Skin epidermis (tissue), 12 donors: ENCODE results near the gene CTH.
"Not testable (repeated sequence)": the region's sequence is repeated elsewhere in the genome, so short reads cannot be mapped to it uniquely, and the experiment has no call there.

Source experiments
- H3K27ac ChIP-seq, 21 experiments: fragments of 200-600 bp; sonication (generic) in 11 of 21; one replicate each; pipeline ENCODE4 v1.5.0; 2020; ENCODE audit warnings: mild to moderate bottlenecking in 3 of 21, inconsistent platforms in 2 of 21, moderate library complexity in 2 of 21
- H3K4me3 ChIP-seq, 7 experiments: fragments of 200-600 bp; sonication (generic) in 2 of 7; one replicate each; pipeline ENCODE4 v1.5.0; 2020; ENCODE audit warnings: inconsistent platforms in 2 of 7, mild to moderate bottlenecking in 2 of 7, moderate library complexity in 1 of 7

Gene CTH

DNA sequence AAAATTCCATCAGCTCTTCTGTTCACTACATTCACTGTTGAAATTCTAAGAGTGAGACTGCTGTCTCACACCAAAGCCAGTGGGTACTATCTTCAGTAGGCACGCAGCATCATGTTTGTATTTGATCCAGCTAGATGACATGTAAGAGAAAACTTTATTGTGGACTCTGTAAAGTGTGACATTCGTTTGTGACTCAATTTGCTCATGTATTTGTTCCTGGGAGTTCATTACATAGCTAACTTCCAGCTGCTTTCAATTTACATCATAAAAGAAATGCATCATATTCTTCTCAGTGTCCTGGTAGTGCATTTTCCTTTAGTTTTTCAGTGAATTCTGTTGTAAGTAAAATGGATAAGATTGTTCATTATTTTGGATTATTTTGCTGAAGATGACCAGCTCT lies 31.4 kb downstream of the CTH start:
- Histone ChIP-seq H3K27ac (peak overlapping the region in 1 of 21 experiments; percentile 29), H3K4me3 (no peak overlapping the region)

DNA sequence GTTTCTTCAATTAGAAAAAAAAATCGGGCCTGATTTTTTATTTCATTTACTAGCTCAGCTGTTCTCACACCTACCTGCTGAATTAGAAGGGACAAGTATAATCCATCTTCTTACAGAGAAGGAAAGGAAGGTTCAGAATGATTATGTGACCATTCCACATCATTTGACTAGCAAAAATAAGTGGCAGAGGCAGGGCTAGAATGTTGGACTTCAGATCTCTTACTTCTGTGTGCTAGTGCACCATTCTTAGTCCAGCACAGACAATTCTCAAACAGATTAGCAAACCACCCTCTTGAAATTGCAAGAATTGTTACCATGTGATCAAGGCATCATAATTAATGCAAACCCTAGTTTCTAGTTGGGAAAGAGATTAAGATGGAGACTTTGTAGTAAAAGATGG lies 32.7 kb downstream of the CTH start:
- Histone ChIP-seq H3K4me3 (no peak overlapping the region), H3K27ac (peak overlapping the region in 1 of 21 experiments; percentile 56)

DNA sequence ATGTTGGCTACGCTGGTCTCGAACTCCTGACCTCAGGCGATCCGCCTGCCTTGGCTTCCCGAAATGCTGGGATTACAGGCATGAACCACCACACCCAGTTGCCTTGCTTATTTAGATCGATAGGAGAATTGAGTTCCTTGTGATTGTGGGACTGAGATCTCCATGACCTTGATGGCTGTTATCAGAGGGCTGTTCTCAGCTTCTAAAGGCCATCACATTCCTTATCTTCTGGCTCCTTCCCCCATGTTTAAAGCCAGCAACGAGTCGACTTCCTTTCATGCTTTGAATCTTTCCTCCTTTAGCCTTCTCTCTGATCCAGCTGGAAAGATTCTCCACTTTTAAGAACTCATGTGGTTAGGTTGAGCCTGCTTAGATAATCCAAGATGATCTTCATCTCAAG lies 38.0 kb downstream of the CTH start:
- no peak overlapping the region for H3K4me3 ChIP-seq
- H3K27ac ChIP-seq, result no peak overlapping the region

DNA sequence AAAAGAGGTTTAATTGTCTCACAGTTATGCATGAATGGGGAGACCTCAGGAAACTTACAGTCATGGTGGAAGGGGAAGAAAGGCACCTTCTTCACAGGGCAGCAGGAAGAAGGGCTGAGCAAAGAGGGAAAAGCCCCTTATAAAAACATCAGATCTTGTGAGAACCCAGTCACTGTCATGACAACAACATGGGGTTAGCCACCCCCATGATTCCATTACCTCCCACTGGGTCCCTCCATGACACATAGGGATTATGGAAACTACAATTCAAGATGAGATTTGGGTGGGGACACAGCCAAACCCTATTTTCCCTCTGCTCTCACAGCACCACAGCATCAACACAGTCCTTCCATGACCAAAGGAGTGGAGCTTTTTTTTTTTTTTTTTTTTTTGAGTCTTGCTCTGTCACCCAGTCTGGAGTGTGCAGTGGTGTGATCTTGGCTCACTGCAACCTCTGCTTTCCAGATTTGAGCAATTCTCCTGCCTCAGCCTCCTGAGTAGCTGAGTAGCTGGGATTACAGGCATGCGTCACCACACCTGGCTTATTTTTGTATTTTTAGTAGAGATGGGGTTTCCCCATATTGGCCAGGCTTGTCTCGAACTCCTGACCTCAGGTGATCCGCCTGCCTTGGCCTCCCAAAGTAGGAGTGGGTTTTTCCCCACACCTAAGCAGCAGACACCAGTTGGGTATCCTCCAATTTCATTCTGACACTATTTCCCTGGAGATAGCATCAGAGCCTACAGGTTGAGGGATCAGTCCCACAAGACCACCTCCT lies 41.3 kb downstream of the CTH start:
- H3K27ac ChIP-seq, H3K4me3 ChIP-seq: not testable (repeated sequence)

DNA sequence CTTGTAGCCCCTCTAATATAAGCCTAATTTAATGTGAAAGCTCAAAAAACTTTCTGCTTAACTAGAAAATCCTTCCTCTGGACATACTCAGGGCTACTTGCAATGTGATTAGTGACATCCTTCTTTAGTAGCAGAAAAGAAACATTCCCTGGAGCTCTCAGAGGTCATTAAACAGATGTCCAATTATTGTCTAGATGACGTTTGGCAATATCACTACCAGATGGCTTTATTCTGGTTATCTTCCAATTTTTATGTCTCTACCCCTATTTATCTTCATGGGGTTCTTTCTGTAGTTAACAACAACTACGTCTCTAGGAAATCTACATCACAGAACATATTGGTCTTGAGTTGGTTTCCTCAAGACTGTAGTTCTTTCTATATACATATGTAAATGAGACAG lies 44.2 kb downstream of the CTH start:
- no peak overlapping the region for H3K27ac ChIP-seq
- no peak overlapping the region for H3K4me3 ChIP-seq

DNA sequence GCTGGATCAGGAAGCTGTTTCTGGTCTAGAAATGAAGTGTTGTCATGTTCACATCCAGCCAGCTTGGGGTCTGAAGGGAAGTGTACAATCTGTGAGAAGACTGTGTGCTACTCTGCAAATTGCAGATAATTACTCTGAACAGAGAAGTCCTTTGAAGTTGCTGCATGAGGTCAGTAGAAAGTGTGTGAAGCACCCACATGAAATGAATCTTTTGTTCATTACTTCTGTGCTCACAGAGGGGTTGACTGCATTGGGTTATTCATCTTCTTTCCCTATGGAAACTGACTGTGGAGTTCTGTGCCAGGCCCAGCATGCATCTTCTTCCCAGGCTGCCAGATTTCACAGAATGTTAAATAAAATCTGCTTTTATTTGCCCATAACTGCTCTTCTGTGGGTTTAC lies 47.1 kb downstream of the CTH start:
- H3K27ac ChIP-seq, result no peak overlapping the region
- no peak overlapping the region for H3K4me3 ChIP-seq

DNA sequence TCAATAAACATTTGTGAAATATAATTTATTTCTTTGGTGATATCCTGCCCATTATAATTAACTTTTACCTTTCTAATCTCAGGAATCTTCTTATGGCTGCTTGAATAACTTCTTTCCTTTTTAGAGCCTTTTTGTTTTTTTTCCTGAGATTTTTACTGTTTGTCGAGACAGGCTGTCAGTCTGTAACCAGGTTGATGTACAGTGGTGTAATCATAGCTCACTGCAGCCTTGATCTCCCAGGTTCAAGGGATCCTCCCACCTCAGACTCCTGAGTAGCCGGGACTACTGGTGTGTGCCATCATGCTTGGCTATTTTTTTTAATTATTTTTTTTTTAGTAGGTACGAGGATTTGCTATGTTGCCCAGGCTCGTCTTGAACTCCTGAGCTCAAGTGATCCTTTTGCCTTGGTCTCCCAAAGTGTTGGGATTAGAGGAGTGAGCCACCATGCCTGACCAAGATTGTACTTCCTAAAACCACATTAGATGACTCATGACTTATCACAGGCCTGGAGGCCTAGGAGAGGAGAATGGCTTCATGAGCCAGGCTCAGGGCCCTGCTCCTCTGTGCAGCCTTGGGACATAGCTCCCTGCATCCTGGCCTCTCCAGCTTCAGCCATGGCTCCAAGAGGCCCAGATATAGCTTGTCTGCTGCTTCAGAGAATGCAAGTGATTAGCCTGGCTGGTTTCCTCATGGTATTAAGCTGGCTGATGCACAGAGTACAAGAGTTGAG lies 48.6 kb downstream of the CTH start:
- Histone ChIP-seq H3K4me3 (no peak overlapping the region), H3K27ac (peak overlapping the region in 1 of 21 experiments; percentile 39)

DNA sequence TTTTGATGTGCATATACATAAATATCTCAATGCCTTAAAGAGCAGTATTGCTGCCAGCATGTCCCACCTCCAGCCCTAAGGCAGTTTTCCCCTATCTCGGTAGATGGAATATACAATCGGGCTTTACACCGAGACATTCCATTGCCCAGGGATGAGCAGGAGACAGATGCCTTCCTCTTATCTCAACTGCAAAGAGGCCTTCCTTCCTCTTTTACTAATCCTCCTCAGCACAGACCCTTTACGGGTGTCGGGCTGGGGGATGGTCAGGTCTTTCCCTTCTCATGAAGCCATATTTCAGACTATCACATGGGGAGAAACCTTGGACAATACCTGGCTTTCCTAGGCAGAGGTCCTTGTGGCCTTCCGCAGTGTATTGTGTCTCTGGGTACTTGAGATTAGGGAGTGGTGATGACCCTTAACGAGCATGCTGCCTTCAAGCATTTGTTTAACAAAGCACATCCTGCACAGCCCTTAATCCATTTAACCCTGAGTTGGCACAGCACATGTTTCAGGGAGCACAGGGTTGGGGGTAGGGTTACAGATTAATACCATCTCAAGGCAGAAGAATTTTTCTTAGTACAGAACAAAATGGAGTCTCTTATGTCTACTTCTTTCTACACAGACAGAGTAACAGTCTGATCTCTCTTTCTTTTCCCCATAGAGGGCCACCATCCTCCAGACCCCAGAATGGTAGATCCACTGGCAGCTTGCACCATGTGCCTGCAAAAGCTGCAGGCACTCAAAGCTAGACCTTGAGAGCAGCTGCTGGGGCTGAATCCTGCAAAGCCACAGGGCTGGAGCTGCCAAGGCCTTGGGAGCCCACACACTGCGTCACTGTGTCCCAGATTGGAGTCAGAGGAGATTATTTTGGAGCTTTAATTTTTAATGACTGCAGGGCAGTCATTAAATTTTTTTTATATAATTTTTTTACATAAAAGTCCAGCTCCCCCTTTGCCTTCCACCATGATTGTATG lies 50.0 kb downstream of the CTH start:
- not testable (repeated sequence) for H3K27ac ChIP-seq, H3K4me3 ChIP-seq

DNA sequence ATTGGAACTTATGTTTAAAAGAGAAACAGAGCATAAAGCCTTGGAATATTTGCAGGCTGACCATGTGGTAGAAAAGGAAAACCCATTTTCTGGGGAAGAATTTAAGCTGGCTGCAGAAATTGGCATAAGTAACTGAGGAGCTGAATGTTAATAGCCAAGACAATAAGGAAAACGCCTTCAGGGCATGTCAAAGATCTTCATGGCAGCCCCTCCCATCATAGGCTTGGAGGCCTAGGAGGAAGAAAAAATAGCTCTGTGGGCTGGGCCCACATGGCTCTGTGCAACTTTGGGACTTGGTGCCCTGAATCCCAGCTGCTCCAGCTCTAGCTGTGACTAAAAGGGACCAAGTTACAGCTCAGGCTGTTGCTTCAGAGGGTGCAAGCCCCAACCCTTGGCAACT lies 51.5 kb downstream of the CTH start:
- H3K4me3 ChIP-seq, result no peak overlapping the region
- H3K27ac ChIP-seq, result no peak overlapping the region

DNA sequence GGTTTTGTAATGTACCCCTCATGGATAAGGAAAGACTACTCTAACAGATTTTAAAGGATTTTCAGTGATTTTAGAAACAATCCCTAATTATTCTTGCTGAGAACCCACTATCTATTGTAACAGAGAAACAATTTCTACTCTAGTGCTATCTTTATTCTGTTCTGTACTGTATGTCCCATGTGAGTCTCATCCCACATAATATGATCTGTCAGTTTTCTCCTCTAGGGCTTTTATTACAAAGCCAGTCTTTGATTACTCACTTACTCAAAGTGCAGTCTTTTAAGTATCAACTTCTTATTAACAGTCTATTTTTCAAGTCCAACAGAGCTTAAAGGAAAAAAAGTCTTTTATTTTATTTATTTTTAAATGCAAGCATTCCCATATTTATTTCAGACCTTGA lies 54.8 kb downstream of the CTH start:
- Histone ChIP-seq H3K4me3 (no peak overlapping the region), H3K27ac (no peak overlapping the region)

DNA sequence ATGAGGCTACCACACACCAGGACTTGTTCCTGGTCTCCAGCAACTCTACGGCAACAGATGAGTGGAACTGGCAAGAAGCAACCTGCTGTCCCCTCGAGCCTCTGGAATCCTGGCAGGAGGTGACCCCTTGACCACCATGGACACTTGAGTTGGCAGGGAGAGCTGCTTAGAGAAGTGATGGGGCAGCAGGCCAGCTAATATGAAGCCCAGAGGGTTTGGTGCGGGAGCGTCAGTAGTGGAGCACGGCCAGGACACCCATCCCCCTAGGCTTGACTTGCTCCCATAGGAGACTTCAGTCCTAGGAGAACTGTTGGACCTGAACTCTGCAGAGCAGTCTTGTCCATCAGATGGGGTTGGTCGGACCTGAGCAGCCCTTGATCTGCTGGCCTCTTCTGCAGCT lies 56.5 kb downstream of the CTH start:
- Histone ChIP-seq H3K27ac (peak overlapping the region in 1 of 21 experiments; percentile 2), H3K4me3 (no peak overlapping the region)

DNA sequence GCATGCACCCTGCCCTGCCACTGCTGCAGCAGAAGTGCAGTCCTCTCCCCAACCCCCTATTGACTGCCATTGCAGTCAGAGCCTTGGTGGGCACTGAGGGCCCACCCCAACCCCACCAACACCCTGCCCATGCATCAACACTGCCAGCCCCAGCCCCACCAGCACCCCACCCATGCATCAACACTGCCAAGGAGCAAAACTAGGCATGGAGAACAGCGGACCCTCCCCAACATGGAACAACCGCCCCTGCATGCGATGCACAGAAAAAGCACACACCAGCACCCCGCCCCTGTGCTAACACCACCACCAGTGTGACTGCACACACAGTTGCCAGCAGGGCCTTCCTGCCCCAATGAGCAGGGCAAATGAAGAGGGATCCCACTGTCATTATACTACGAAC lies 57.1 kb downstream of the CTH start:
- Histone ChIP-seq H3K27ac (peak overlapping the region in 1 of 21 experiments; percentile 2), H3K4me3 (no peak overlapping the region)

DNA sequence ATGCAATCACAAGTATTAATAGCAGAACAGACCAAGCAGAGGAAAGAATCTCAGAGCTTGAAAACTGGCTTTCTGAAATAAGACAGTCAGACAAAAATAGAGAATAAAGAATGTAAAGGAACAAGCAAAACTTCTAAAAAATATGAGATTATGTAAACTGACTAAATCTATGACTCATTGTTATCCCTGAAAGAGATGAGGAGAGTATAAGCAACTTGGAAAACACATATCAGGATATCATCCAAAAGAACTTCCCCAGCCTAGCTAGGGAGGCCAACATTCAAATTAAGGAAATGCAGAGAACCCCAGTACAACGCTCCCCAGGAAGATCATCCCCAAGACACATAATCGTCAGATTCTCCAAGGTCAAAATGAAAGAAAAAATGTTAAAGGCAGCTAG lies 58.1 kb downstream of the CTH start:
- H3K27ac ChIP-seq, H3K4me3 ChIP-seq: not testable (repeated sequence)

DNA sequence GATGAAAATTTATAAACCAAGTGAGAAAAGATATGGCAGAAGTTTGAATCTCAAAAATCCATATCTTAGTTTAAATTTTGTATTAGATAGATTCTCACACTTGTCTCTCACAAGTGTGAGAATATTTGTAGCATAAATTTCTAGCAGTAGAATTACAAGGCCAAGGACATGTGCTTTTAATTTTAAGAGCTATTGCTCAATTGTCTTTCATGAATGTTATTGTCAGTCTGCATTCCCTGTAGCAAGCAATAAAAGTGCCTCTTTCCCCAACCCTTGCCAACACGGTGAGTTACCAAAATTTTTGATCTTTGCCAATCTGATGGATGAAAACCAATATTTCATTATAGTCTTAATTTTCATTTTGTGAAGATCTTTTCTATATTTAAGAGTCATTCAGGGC lies 64.0 kb downstream of the CTH start:
- H3K27ac ChIP-seq, result no peak overlapping the region

DNA sequence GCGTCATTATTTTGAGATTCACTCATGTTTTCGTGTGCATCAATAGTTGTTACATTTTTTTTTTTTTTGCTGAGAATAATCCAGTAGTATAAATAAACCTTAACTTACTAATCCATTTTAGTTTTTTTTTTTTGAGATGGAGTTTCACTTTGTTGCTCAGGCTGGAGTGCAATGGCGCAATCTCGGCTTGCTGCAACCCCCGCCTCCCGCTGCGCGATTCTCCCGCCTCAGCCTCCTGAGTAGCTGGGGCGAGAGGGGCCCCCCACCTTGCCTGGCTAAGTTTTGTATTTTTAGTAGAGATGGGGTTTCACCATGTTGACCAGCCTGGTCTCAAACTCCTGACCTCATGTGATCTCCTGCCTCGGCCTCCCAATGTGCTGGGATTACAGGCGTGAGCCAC lies 66.0 kb downstream of the CTH start:
- no peak overlapping the region for H3K27ac ChIP-seq
- H3K4me3 ChIP-seq, result no peak overlapping the region

More for the DNA sequence above, 64.0 kb downstream of the CTH start:
- no peak overlapping the region for H3K4me3 ChIP-seq

DNA sequence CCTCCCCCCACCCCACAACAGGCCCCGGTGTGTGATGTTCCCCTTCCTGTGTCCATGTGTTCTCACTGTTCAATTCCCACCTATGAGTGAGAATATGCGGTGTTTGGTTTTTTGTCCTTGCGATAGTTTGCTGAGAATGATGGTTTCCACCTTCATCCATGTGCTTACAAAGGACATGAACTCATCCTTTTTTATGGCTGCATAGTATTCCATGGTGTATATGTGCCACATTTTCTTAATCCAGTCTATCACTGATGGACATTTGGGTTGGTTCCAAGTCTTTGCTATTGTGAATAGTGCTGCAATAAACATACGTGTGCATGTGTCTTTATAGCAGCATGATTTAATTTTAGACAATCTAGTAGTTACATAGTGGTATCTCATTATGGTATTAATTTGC lies 66.8 kb downstream of the CTH start:
- not testable (repeated sequence) for H3K27ac ChIP-seq, H3K4me3 ChIP-seq

DNA sequence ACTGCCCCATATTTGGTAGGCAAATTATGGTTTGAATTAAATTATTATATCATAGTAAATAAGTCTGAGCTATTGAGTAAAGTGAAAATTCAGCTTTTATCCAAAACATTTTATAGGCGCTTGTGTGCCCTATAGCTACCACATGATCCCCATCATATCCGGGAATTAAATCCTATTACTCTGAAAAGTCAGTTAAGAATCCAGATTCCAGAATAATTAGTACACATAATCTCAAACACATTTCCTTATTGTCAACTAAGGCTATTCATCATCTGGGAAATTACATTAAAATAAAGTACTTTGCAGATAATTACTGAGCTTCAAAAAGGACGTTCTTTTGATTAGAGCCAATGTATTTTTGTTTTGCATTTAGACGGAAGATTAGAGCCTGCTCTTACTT lies 72.3 kb downstream of the CTH start:
- Histone ChIP-seq H3K27ac (no peak overlapping the region), H3K4me3 (no peak overlapping the region)

DNA sequence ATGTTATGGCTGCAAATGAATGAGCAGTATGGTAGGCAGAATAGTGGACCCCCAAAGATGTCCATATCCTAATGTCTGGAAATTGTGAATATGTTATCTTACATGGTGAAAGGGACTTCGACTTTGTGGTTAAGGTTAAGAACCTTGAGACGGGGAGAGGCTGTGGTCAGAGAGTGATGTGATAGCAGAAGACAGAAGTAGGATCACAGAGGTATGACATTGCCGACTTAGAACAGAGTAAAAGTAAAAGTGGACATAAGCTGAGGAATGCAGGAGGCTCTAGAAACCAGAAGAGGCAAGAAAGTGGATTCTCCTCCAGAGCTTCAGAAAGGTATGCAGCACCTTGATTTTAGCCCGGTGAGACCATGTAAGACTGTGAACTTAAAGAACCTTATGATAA lies 74.6 kb downstream of the CTH start:
- Histone ChIP-seq H3K27ac (no peak overlapping the region), H3K4me3 (no peak overlapping the region)

DNA sequence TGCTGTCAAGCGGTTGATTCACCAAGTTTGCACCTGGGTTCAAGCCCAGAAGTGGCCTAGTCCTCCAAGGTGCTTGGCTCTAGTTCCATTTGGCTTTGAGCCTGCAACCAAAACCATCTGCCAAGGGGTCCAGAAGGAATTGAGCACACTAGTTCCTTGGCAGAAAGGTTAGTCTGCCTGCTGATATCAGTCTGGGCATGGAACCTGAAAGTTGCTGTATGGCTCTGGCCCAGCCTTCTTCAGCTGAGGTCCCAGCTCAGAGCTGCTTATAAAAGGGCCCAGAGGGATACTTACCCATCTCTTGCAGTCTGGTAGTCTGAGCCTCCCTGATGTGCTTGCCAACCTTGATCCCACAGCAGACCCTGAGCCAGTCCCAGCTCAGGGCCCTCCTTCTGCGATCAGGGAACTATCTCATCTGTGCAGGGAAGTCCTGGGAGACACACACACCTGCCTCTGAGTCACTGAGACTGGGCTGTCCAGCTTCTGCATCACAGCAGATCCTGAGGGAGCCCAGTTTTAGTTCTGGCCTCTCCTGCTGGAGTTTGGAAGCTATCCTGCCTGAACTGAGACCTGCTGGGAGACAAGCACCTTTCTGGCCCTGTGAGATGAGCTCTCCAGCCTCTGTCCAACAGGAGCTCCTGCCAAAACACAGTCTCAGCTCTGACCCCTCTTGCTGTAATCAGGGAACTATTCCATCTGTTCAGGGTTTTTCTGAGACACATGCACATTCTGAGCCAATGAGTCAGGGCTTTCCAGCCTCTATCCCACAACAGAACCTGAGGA lies 75.8 kb downstream of the CTH start:
- Histone ChIP-seq H3K27ac (peak overlapping the region in 2 of 21 experiments; percentile 9 to 15), H3K4me3 (no peak overlapping the region)

DNA sequence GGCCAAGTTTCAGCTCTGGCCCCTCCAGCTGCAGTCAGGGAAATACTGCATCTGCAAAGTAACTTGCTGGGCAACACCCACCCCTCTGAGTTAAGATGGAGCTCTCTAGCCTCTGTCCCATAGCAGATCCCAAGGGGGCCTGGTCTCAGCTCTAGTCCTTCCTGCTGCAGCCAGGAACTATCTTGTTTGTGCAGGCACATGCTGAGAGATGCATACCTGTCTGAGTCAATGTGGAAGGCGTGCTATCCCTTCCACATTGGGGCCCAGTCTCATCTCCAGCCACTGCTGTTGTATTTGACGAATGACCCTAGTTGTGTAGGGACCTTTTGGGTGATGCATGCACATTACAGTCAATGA lies 76.4 kb downstream of the CTH start:
- Histone ChIP-seq H3K27ac (peak overlapping the region in 1 of 21 experiments; percentile 4), H3K4me3 (no peak overlapping the region)
